ENCODE results near the gene SAMD4A.
"Not testable (repeated sequence)": the region's sequence is repeated elsewhere in the genome, so short reads cannot be mapped to it uniquely, and the experiment has no call there.

SAMD4A gene

GRCh38 chr14:54796961-54797360, 230.0 kb downstream of the SAMD4A start:
- TF ChIP-seq, protein P1, sequence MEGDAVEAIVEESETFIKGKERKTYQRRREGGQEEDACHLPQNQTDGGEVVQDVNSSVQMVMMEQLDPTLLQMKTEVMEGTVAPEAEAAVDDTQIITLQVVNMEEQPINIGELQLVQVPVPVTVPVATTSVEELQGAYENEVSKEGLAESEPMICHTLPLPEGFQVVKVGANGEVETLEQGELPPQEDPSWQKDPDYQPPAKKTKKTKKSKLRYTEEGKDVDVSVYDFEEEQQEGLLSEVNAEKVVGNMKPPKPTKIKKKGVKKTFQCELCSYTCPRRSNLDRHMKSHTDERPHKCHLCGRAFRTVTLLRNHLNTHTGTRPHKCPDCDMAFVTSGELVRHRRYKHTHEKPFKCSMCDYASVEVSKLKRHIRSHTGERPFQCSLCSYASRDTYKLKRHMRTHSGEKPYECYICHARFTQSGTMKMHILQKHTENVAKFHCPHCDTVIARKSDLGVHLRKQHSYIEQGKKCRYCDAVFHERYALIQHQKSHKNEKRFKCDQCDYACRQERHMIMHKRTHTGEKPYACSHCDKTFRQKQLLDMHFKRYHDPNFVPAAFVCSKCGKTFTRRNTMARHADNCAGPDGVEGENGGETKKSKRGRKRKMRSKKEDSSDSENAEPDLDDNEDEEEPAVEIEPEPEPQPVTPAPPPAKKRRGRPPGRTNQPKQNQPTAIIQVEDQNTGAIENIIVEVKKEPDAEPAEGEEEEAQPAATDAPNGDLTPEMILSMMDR (IDR thresholded peaks at IDR 0.05; ENCODE audit: low read depth, low read length), result no peak
- no peak for DNase-seq
- Histone ChIP-seq H3K4me3 (ENCODE audit: low read depth, low read length) (no peak overlapping the region), H3K4me1 (no peaks in the 10 kb centered on the region), H3K9me3 (no peaks in the 10 kb centered on the region; the same call in none of the 2 replicates), H3K27me3 (no peaks in the 10 kb centered on the region), H3K36me3 (no peaks in the 10 kb centered on the region)

- Histone ChIP-seq H3K27me3 (no peaks in the 10 kb centered on the region), H3K9me3 (no peaks in the 10 kb centered on the region; the same call in none of the 2 replicates), H3K36me3 (no peaks in the 10 kb centered on the region), H3K4me3 (ENCODE audit: low read depth, low read length) (no peak overlapping the region), H3K4me1 (no peaks in the 10 kb centered on the region)
- no peak for DNase-seq
- TF ChIP-seq, protein P1 (IDR thresholded peaks at IDR 0.05; ENCODE audit: low read depth, low read length), result no peak
These were observed 230.6 kb downstream of the SAMD4A start for GRCh38 chr14:54797556-54797955.

DNA sequence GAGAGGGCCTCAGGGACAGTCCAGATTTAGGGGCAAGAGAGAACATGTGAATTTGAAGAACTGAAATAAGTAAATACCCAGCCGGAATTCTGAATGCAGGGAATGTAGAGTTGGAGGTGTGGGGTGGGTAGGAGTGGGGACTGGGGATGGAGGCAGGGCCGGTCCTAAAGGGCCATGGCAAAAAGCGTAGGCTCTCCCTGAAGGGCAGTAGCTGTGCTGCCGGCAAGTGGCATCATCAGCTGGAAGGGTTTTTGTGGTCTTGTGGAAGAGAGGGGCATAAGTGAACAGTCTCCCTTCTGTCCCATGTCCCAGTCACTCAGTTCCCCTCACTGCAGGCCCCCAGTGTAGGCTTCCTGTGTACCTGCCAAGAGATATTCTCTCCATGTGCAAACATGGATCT, 231.1 kb downstream of the SAMD4A start:
- TF ChIP-seq, protein P1 (IDR thresholded peaks at IDR 0.05; ENCODE audit: low read depth, low read length), result no peak
- DNase-seq, result no peak
- Histone ChIP-seq H3K4me1 (no peaks in the 10 kb centered on the region), H3K27me3 (no peaks in the 10 kb centered on the region), H3K36me3 (no peaks in the 10 kb centered on the region), H3K4me3 (ENCODE audit: low read depth, low read length) (no peak overlapping the region), H3K9me3 (no peaks in the 10 kb centered on the region; the same call in none of the 2 replicates)

- Histone ChIP-seq H3K4me1 (no peaks in the 10 kb centered on the region), H3K27me3 (no peaks in the 10 kb centered on the region), H3K9me3 (no peaks in the 10 kb centered on the region; the same call in none of the 2 replicates), H3K4me3 (ENCODE audit: low read depth, low read length) (no peak overlapping the region), H3K36me3 (no peaks in the 10 kb centered on the region)
- TF ChIP-seq, protein P1 (IDR thresholded peaks at IDR 0.05; ENCODE audit: low read depth, low read length), result no peak
- no peak for DNase-seq
These were observed 231.7 kb downstream of the SAMD4A start for GRCh38 chr14:54798465-54799124.

DNA sequence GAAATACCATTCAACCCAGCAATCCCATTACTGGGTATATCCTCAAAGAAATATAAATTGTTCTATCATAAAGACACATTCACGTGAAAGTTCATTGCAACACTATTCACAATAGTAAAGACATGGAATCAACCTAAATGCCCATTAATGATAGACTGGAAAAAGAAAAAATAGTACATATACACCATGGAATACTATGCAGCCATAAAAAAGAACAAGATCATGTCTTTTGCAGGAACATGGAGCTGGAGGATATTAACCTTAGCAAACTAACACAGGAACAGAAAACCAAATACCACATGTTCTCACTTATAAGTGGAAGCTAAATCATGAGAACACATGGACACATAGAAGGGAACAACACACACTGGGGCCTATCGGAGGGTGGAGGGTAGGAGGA, 234.6 kb downstream of the SAMD4A start:
- H3K9me3 ChIP-seq; H3K27me3 ChIP-seq; H3K4me3 ChIP-seq (ENCODE audit: low read depth, low read length); H3K36me3 ChIP-seq; H3K4me1 ChIP-seq; DNase-seq: not testable (repeated sequence)

DNA sequence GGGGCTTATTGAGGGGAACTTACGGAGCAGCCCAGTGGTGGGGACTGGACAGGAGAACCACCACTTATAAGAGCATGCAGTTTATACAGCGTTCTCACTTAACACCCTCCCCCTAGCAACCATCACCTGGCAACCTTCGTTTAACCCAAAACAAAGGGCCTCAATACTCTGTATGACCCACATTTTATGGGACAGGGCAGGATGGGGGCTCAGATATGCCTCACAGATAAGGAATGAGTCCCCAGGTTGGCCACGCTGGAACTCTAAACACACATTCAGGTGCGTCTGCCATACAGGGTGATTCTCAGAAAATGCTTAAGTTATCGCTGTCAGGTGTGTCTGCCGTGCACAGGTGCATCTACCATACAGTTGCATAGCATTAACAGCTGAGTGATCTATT, 236.5 kb downstream of the SAMD4A start:
- DNase-seq, result no peak
- TF ChIP-seq, protein P1 (IDR thresholded peaks at IDR 0.05; ENCODE audit: low read depth, low read length), result no peak

More for the DNA sequence above, 236.5 kb downstream of the SAMD4A start:
- no peaks in the 10 kb centered on the region for H3K36me3 ChIP-seq
- no peaks in the 10 kb centered on the region for H3K27me3 ChIP-seq
- H3K4me1 ChIP-seq, result peaks cover 11% of the 10 kb centered on the region; the same call in 1 of the 2 replicates
- H3K9me3 ChIP-seq, result no peaks in the 10 kb centered on the region
- H3K4me3 ChIP-seq (ENCODE audit: low read depth, low read length), result no peak overlapping the region
